CD4-positive, alpha-beta T cell treated with Interleukin-17A for 4 hours (primary cell): ENCODE data around the gene RAB31.

ENCODE experiments used
- DNase-seq: peaks from one replicate; pipeline ENCODE4 v3.0.0-alpha.2; 2020; ENCODE audit warnings: mixed read lengths

The RAB31 gene

DNA sequence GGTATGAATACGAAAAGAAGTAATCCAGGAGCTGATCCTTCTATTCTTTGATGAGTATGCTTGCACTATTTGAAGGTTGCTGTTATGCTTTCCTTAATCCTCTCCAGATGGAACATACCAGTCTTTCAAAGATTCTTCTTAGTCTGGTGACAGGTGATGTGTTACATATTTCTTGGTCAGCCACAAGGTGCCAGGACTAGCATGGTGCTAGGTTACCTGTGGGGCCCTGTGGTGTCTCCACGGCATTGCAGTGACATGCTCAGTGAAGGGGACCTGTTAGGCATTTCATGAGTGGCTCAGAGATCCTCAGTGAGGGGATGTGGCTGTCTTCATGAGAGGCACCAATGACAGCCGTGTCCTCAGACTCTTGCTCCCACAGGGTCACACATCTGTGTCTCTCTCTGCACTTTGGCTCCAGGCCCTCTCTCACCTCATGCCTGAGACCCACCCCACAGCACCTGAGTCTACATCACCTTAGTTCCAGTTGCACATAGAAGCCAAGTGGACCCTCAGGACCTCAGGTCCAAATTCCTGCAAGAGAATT is 13.1 kb upstream of the RAB31 start:
- no peak for DNase-seq

DNA sequence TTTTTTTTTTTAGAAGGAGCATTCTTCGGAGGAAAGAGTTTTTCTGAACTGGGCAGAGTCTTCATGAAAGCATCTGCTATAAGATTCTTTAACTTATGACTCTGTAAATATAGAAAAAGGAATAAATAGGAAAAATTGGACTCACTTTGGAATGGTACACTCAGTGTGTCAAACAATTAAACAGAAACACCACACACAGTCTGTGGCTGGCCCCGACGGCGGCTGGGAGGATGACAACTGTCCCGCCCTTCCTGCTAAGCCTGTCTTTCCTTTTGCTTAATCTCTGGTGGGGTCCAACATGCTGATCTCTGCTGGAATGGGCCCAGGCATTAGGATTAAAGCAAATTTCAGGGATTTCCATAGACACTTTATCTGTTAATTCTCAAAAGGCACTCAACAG is 12.5 kb upstream of the RAB31 start:
- DNase-seq = no peak

DNA sequence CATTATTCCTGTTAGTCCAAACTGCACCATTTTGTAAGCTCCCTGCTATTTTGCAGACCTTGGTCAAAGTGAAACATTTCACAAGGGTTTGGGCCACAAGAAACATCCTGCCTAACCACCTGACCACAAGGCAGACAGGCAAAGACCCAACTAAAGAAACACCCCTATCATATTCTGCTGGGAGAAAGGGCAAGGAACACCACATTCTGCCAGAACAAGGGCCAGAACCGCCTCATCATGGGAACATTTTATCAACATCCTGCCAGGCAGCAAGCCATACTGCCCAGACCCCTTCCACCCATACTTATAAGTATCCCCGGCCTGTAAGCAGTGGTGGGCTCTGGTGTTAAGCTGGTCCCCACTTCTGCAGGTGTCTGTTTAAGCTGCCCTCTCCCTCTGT is 12.0 kb upstream of the RAB31 start:
- DNase-seq = no peak

DNA sequence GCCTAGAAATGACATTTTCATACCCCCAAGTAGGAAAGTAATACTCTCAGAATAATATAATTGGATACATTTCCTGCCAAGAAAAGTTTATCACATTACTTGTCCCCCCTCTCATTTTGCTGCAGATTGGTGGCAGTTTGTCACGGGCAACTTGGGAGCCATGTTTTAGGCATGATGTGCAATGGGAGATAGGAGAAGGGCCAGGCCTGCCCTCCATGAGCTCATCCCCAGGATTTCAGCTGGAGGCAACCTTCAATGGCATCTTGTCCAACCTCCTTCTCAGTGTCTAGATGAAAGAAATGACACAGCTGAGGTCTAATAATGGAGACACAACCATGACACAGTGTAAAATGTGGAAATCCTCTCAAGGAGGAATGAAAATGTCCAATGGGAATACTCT is 11.4 kb upstream of the RAB31 start:
- DNase-seq = no peak

DNA sequence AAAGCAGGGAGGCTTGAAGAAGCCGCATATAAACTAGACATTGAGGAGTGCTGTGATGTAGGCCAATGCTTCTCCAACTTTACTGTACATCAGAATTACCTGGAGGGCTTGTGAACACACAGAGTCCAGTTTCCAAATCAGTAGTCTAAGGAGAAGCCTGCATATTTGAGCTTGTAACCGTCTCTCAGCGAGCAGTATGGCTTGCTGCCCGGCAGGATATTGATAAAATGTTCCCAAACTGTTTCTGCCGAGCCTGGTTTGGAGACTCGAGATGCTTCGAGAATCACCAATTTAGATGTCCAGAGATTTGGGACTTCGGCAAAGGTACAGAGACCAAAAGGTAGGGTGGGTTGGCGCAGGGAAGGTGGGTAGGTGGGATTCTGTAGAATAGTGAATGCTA is 11.0 kb upstream of the RAB31 start:
- DNase-seq = no peak

DNA sequence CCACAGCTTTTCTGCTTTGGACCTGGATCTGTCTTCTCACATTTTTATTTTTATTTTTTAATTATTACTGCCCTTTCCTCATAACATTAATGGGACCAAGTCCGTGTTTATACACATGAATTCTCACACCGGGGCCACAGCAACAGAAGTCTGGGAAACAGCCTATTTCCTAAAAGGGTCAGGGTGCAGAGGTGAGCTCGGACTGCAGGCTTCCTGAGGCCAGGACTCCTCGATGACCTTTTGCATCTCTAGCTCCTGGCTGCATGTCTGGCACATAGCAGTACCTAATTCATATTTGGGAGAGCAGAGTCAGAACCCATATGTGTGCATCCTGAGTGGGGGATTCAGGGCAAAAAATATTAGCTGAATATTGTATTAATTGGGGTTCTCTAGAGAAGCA is 9.6 kb upstream of the RAB31 start:
- no peak for DNase-seq

DNA sequence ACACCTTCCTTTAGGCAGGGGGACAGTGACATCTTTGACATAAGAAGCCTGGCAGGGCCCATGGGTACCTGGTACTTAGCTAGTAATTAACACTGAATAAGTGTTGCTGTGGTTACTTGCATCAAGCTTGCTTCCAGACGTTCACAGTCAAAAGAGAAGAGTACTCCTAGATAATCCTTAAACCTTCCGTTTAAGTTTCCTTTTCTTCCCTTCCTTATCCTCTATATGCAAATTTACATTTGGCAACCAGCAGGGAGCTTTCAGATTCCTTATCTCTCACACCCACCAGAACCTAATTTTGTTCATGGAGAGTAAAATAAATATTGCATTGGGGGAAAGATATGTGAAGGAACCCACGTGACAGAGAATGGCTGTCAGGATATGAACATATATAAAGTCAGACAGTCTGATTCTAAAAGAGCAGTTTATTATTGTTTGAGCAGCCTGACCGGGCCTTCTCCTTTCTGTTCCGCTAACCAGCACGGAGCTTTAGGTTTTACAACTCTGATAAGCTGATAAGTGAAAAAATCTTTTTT is 7.8 kb upstream of the RAB31 start:
- no peak for DNase-seq

DNA sequence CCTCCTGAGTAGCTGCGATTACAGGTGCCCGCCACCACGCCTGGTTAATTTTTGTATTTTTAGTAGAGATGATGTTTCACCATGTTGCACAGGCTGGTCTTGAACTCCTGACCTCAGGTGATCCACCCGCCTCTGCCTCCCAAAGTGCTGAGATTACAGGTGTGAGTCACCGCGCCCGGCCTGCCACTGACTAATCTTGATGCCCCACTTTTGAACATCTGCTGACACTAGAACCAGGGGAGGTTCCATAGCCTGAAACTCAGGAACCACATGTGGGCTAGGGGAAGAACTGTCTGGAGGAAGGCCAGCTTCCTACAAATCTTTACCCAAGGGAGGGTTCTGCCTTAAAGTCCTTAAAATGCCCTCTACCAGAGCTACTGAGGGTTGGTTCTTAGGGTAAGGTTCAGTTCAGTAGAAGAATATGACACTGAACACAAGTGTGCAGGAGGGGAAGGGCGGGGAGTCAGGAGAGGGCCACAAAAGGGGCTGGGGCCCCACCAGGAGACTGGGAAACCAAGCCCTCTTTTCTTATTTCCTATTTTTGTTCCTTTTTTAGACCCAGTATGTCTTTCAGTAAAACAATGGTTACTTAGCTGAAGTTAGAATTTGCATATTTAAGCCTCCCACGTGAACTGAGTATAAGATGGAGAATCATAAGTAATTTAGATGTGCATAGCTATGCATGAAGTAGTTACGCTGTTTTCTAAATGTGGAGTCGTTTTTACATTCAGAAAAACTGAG is 6.3 kb upstream of the RAB31 start:
- DNase-seq = no peak

DNA sequence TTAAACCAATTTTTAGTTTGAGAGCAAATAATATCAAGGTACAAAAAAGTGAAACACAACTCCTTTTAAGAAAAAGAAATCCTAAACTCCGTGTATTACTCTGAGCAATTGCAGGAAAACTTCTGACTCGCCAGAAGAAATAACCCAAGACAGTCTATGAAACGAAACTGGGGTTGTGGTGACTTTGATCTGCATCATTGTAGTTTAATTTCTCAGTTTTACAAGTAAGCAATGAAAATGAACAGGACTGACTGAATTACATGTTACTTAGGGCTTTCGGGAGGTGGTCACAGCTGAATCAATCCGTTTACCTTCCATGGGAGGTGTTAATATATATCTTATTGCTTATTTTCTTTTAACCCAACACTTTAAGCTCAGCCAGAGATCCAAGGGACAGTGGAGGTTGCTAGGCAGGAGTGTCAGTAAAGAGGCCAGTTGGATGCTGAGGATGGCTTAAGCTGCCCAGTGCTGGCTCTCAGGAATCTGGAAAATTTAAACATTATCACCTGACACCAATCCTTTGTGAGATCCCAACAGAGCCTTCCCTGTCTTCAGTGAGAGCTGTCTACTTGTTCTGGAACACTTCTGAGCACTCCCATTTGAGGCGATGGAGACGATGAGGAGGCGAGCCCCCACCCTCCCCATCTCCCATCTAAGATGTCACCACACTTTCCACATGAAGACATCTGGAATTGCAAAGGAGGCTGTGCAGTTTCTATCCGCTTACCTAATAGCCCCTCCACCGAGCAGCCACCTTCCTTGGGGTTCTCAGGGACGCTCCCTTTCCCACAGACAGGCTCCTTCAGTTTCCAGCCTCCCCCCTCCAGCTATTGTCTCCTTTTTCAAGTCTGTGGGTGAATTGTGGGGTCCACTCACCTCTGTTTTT is 3.6 kb upstream of the RAB31 start:
- DNase-seq = no peak

DNA sequence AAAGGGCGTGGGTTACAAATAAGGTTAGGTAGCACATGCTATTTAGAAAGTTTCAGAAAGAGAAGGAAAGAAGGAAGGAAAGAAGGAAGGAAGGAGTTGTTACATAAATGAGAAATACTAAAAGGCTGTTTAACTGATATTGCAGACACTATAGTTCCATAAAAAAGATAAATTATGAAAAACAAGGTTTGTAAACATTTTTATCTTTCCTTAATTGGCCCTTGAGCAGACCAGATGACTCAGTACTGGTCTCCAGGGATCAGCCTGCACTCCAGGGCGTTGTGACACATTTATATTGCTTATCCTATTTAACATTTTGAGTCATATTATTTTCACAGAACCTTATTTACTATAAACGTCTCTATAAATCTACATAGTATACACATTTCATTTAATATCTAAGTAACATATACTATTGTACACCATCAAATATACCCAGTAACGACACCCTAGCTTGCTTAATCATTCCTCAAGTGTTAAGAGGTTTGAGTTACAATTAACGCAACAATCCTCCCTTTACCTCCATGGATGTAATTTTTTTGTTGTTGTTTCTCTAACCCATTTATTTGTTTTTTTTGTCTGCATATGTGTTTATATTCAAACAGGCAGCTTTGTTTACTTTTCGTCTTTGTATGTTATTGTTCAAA is 2.8 kb upstream of the RAB31 start:
- no peak for DNase-seq

DNA sequence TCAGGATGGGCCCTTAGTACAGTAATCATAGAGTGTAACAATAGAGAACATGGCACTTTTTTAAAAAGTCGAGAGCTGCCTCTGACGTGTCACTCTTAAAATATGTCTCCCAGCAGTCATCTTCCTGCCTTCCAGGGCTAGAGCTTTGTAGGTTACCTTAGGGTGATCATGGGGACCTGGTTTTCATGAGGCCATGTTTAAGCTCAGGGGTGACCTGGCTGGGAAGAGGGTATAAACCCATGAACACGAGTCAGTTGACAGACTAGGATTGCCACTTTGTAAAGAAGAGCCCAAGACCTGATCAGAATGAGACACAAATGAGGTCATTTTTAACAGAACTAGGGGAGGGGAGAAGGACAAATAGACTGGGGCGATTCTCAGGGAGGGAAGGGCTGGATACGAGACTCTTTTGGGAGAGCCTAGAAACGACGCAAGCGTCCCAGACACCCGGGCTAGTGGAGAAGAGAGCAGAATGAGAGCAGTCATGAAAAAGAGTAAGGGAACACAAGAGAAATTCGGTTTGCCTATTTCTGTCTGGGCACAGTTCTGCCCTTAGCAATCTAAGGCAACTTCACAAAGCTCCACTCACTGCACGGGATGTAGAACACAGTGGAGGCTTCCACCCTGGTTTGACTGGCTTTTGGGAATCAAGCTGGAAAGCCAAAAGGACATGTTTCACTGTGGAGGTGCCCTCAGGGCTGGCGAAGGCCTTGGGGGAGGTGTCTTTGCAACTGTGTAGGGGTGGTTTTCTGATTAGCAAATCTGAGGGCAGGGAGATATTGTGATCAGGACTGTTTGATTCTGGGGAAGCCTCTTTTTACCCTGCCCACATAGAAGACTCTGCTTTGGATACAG is 1.8 kb upstream of the RAB31 start:
- DNase-seq = no peak

DNA sequence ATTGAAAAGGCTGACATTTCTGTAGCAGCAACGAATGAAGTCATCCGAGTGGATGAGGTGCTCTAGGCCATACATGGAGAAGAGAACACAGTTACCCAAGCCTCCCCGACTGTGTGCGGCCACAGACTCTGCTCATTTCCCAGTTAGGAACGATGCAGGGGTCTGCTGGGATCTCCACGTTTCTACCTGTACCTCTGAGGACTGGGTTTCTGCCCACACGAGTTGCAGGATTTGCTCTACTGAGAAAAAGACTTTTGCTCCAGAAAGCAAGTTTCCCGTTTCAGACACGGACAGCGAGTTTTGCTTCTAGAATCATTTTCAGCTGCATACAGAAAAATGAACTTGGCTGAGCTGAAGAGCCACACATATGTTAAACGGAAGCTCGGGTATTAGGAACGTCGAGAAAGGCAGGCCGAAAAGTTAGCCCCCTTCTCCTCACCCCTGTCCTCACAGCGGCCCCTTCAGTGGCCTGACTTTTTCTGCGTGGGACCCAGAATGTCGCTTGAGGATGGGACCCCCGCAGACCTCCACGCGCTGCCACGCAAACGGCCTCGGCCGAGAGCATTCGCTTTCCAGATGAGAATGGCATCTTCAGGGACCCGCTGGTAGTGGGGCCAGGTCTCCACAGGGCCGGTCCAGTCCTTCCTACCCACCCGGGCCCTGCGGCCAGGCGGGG is 582 bp upstream of the RAB31 start:
- DNase-seq = no peak

DNA sequence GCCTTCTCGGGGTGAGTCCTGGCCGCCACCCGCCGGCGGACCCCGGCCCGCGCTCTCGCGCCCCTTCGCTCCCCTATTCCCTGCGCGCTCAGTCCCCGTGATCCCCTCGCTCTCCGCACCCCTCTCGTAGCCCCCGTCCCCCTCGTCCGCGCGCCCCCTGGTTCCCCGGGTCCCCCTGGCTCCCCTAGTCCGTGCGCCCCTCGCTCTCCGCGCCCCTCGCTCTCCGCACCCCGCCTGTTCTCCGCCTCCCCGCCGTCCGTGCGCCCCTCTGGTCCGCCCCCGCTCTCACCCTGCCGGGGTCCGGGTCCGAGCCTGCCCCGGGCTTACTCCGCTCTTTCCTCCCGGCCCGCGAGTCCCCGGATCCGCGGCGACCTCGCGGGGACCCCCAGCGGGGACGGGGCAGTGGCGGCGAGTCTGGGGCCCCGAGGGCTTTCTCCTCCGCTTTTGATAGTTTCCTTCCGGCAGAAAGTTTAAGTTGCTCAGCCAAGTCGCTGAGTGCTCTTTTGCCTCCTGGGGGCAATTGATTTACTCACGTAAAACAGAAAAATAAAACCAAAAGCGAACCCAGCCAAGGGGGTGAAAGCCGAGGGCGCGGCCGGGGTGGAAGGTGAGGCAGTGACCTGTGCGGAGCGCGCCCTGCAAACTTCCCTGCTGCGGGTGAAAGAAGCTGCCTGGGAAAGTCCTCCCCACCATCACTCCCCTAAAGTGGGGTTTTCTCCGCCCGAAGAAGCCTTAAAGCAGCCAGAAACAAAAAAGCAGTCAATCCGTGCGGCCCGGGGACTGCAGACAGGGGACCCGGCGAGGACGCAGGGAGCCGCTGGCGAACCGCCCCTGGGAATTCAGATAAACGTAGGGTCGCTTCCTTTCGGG is 568 bp downstream of the RAB31 start:
- no peak for DNase-seq

DNA sequence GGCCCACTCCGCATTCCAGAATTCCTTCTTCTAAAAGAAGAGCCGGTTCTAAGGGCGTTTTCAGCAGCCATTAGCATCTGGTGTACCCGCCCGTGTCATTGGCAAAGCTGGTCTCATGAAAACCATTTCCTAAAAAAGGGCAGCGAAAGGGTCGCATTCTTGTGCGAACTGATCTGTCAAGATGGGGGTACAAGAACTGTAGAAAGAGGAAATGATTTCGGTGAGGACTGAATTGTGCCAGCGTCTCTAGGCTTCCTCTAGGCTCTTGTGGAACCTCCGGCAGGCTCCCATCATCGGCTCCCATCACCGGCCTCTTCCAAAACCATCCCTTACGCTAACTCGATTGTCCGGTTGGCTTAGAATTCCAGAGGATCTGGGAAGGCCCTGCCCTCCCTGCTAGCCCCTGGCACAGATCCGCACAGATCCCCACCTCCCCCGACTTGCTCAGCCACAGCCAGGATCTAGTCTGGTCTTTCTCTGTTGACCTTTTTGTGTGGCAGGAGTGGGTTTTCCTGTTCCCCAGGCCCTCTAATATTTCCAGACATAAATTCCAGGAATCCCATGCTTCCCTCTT is 1.3 kb downstream of the RAB31 start:
- DNase-seq = no peak

DNA sequence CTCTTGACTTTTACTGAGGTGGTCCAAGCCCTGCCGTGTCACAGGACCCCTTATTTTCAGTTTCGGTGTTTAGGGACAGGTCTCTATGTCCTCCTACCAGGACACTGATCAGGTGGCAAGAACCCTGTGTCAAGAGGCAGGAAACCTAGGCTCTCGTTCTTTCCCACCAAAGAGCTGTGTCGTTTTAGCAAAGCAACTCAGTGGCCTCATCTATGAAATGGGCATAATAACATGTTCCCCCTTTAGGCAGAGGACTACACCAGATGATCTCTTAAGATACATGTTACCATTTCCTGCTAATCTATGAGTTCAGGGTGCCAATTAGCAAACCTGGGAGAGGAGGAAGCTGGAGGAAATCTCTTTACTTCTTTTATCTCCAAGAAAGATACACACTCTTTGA is 1.9 kb downstream of the RAB31 start:
- no peak for DNase-seq

DNA sequence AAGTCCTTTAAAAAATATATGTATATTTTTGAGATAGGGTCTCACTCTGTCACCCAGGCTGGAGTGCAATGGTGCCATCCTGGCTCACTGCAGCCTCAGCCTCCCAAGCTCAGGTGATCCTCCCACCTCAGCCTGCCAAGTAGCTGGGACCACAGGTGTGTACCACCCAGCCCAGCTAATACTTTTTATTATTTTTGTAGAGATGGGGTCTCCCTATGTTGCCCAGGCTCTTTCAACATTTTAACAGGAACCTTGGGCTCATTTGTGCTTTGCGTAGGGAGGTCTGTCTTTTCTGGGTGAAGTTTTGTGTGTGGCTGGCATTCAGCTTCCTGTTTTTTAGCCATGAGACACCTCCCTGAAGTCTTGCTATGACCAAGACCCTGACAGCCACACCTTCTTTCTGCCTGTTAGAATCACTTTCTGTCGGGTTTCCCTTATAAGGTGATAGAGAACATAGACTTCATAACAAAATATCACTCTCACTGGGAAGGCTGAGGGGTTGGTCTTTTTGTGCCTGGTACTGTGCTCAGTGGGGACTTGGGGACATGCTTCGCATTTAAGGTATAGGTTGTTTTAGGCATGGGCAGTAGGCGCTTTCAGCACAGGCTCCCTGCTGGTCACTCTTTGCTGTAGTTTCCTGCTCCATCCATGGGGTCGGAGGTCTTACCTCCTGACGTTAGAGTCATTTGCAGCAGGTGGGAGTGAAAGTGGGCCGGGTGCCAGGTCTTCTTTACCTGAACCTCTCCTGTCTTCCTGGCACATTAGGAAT is 3.4 kb downstream of the RAB31 start:
- no peak for DNase-seq

DNA sequence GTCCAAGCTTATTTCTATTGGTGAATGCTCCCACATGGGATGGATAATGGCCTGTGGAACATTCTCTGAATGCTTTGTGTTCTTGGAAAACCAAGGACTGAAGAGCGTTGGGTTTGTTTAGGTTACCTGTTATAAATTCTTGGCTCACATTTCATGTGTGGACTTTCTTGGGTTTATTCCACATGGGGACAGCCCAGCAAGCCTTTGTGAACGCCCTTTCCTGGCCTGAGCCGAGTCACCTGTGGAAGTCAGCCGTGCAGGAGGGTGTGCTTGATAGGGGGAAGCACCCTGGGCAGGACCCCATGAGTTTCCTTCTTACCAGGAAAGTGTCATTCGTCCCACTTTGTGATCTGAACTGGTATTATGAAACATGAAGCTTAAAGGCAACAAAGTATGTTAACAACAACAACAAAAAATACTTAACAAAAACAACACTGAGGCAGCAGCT is 4.1 kb downstream of the RAB31 start:
- DNase-seq = no peak

DNA sequence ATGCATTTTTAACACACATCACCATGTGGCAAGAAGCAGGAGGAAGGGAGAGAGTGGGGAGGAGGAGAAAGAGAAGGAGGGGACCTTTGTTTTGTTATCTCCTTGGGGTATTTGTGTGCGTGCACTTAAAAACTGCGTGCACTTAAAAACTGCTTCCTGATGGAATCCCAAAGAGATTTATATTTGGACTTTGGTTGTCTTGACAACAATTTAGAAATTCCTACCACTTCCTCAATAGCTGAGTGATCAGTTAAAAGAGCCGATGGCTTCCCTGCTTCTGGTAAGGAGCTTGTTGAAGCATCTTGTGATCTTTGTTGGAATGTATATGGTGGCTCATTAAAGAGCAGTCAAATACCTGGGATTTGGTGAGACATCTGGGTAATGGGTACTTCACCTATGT is 4.5 kb downstream of the RAB31 start:
- DNase-seq = no peak
